K562 (cell line): ENCODE results near the gene GAMT. TPM values are rescaled to one million over a fixed set of nuclear protein-coding genes. Genes with fewer than 3 reads are reported as not detected.

Source experiments
- CREBBP ChIP-seq: IDR thresholded peaks from one replicate; pipeline ENCODE4 v1.6.1; 2012; ENCODE audit warnings: low read depth, mild to moderate bottlenecking, control low read depth, inconsistent platforms, low read length
- ELF2 ChIP-seq: fragments of 250-450 bp; sonication (Bioruptor Pico); IDR thresholded peaks from 2 replicates; pipeline ENCODE4 v1.5.0; 2021; ENCODE audit warnings: mild to moderate bottlenecking
- HNRNPK ChIP-seq: fragments of 200-400 bp; formaldehyde crosslinking; IDR thresholded peaks from one replicate; pipeline ENCODE4 v1.6.1; 2018; ENCODE audit warnings: mild to moderate bottlenecking, low read depth, low read length; ENCODE audit not compliant: poor library complexity, severe bottlenecking
- NRF1 ChIP-seq, 2 experiments: fragments of 450-650 bp; IDR thresholded peaks in 1 of 2; conservative IDR thresholded peaks in 1 of 2; 2 replicates each; pipeline ENCODE4 v1.6.1; 2014; ENCODE audit warnings: mild to moderate bottlenecking in 2 of 2
- POLR2G ChIP-seq: fragments of 200-400 bp; formaldehyde crosslinking; IDR thresholded peaks from 2 replicates; pipeline ENCODE4 v1.6.1; 2017; ENCODE audit warnings: low read depth, mild to moderate bottlenecking, antibody characterized with exemption, low read length, moderate library complexity
- RBM25 ChIP-seq: fragments of 200-400 bp; formaldehyde crosslinking; IDR thresholded peaks from 2 replicates; pipeline ENCODE4 v1.6.1; 2018; ENCODE audit warnings: low read length, low read depth, moderate library complexity; ENCODE audit not compliant: severe bottlenecking
- ZBED1 ChIP-seq: IDR thresholded peaks from 2 replicates; pipeline ENCODE4 v1.6.1; 2014
- ZNF224 ChIP-seq: sonication (generic); formaldehyde crosslinking; IDR thresholded peaks from 2 replicates; pipeline ENCODE4 v1.8.0; 2022; ENCODE audit warnings: mild to moderate bottlenecking, missing genetic modification reagents
- ZNF717 ChIP-seq: fragments of 250-450 bp; sonication (Bioruptor Pico); IDR thresholded peaks from 2 replicates; pipeline ENCODE4 v1.5.0; 2021
- polyA plus RNA-seq, 8 experiments: library from polyadenylated mRNA; depleted of rRNA in 4 of 8; stranded (reverse) in 5 of 8; unstranded in 3 of 8; fragments of >200 nt; fragmentation: Nextera tagmentation in 2 of 8; fragmentation: Illumina TruSeq in 1 of 8; extraction: Ambion mirVana in 2 of 8; extraction: Trizol in 1 of 8; gene quantifications; 2 replicates each; pipeline versions ENCODE4 v1.2.1 to v1.2.3, GENCODE V29; 2011 to 2014; ENCODE audit warnings: inconsistent platforms in 1 of 8, missing spikeins in 1 of 8
- total RNA-seq, 7 experiments: library from RNA; depleted of rRNA in 6 of 7; stranded (reverse); fragments of >200 nt in 6 of 7; fragmentation: Illumina TruSeq in 2 of 7; extraction: Trizol in 2 of 7; gene quantifications; 2 replicates each; pipeline versions ENCODE4 v1.2.1 to v1.2.3, GENCODE V29; 2011 to 2021; ENCODE audit warnings: low replicate concordance in 1 of 7
- TF ChIP-seq, protein P1 (sequence below), 2 experiments: fragments of 450-650 bp in 1 of 2; sonication (generic) in 1 of 2; formaldehyde crosslinking in 1 of 2; IDR thresholded peaks; 2 replicates each; pipeline versions ENCODE4 v1.7.1 to v1.9.0; 2016 to 2022; ENCODE audit warnings: inconsistent platforms in 1 of 2, mild to moderate bottlenecking in 1 of 2, missing genetic modification reagents in 1 of 2
- TF ChIP-seq, protein P2 (sequence below): sonication (generic); formaldehyde crosslinking; IDR thresholded peaks from 2 replicates; pipeline ENCODE4 v1.8.0; 2022; ENCODE audit warnings: mild to moderate bottlenecking, missing genetic modification reagents

Gene GAMT
- total and polyA plus RNA-seq, 9 of the 15 experiments (the other 6 are each of a cell fraction or from before 2014, with no cell fraction given): 1.3 to 35.3 (median 27.2) TPM

DNA sequence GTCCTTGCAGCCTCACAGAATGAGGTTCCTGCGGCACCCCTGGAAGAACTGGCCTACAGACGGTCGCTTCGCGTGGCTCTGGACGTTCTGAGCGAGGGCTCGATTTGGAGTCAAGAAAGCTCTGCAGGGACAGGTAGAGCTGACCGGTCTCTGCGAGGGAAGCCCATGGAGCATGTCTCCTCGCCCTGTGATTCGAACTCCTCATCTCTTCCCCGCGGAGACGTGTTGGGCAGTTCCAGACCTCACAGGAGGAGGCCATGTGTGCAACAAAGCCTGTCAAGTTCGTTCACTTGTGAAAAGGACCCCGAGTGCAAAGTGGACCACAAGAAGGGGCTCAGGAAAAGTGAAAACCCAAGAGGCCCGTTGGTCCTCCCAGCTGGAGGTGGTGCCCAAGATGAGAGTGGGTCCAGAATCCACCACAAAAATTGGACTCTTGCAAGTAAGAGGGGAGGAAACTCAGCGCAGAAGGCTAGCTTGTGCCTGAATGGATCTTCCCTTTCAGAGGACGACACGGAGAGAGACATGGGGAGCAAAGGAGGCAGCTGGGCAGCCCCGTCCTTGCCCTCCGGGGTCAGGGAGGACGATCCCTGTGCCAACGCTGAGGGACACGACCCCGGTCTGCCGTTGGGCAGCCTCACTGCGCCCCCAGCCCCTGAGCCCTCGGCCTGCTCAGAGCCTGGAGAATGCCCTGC lies 41.1 kb downstream of the GAMT start (continued):
- no peak for TF ChIP-seq HNRNPK
- TF ChIP-seq RBM25: no peak
- TF ChIP-seq, protein P1, sequence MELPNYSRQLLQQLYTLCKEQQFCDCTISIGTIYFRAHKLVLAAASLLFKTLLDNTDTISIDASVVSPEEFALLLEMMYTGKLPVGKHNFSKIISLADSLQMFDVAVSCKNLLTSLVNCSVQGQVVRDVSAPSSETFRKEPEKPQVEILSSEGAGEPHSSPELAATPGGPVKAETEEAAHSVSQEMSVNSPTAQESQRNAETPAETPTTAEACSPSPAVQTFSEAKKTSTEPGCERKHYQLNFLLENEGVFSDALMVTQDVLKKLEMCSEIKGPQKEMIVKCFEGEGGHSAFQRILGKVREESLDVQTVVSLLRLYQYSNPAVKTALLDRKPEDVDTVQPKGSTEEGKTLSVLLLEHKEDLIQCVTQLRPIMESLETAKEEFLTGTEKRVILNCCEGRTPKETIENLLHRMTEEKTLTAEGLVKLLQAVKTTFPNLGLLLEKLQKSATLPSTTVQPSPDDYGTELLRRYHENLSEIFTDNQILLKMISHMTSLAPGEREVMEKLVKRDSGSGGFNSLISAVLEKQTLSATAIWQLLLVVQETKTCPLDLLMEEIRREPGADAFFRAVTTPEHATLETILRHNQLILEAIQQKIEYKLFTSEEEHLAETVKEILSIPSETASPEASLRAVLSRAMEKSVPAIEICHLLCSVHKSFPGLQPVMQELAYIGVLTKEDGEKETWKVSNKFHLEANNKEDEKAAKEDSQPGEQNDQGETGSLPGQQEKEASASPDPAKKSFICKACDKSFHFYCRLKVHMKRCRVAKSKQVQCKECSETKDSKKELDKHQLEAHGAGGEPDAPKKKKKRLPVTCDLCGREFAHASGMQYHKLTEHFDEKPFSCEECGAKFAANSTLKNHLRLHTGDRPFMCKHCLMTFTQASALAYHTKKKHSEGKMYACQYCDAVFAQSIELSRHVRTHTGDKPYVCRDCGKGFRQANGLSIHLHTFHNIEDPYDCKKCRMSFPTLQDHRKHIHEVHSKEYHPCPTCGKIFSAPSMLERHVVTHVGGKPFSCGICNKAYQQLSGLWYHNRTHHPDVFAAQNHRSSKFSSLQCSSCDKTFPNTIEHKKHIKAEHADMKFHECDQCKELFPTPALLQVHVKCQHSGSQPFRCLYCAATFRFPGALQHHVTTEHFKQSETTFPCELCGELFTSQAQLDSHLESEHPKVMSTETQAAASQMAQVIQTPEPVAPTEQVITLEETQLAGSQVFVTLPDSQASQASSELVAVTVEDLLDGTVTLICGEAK (IDR thresholded peaks at IDR 0.05): no peak
- TF ChIP-seq, protein P1 (CRISPR knock-in tag; IDR thresholded peaks at IDR 0.05): no peak
- TF ChIP-seq ZNF224 (CRISPR knock-in tag): no peak
- no peak for TF ChIP-seq ZNF717 (CRISPR knock-in tag)
- no peak for TF ChIP-seq NRF1 (conservative IDR thresholded peaks at IDR 0.05 in 1 of 2, IDR thresholded peaks at IDR 0.05 in 1 of 2)
- TF ChIP-seq ZBED1: no peak
- TF ChIP-seq CREBBP: no peak
- TF ChIP-seq, protein P2, sequence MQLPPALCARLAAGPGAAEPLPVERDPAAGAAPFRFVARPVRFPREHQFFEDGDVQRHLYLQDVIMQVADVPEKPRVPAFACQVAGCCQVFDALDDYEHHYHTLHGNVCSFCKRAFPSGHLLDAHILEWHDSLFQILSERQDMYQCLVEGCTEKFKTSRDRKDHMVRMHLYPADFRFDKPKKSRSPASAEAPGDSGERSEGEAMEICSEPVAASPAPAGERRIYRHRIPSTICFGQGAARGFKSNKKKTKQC (CRISPR knock-in tag): no peak
- TF ChIP-seq ELF2 (CRISPR knock-in tag): no peak
- no peak for TF ChIP-seq POLR2G
